Measurements from ENCODE around the gene PTPRF.

DNA sequence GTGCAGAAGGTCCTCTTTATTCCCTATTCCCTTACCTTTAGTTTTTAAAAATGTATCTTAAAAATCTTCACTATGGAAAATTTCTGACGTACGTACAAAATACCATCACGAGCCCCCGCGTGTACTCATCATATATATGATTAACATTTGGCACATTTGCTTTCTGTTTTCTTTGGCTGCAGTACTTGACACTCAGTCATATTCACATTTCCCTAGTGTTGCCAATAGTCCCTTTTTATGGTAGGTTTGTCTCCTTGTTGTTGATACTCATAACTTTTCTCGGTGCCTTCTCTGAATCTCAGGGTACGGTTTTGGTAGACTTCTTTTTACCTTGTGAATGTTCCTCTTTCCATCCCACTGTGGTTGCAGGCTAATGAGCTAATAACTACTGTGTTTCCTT lies 142.6 kb downstream of the PTPRF start:
- TF ChIP-seq, protein P1, sequence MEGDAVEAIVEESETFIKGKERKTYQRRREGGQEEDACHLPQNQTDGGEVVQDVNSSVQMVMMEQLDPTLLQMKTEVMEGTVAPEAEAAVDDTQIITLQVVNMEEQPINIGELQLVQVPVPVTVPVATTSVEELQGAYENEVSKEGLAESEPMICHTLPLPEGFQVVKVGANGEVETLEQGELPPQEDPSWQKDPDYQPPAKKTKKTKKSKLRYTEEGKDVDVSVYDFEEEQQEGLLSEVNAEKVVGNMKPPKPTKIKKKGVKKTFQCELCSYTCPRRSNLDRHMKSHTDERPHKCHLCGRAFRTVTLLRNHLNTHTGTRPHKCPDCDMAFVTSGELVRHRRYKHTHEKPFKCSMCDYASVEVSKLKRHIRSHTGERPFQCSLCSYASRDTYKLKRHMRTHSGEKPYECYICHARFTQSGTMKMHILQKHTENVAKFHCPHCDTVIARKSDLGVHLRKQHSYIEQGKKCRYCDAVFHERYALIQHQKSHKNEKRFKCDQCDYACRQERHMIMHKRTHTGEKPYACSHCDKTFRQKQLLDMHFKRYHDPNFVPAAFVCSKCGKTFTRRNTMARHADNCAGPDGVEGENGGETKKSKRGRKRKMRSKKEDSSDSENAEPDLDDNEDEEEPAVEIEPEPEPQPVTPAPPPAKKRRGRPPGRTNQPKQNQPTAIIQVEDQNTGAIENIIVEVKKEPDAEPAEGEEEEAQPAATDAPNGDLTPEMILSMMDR (IDR thresholded peaks at IDR 0.05; ENCODE audit: borderline replicate concordance, extremely low read depth, low read length, poor library complexity, severe bottlenecking): no peak
- no peak for TF ChIP-seq EZH2 (IDR thresholded peaks at IDR 0.05; ENCODE audit: borderline replicate concordance, low read depth, low read length, severe bottlenecking)
